Esophagus squamous epithelium (tissue), 5 donors: ENCODE data around the gene PTPRT. TPM values are rescaled to one million over a fixed set of nuclear protein-coding genes. Genes with fewer than 3 reads are reported as not detected.

Experiments
- DNase-seq: peaks from one replicate; lab custom pipeline; 2025; lab: John Stamatoyannopoulos, UW
- H3K27ac ChIP-seq, 4 donors: fragments of 200-600 bp; sonication (generic); one replicate each; pipeline ENCODE4 v1.5.1; 2016 to 2019; ENCODE audit warnings: mild to moderate bottlenecking in 1 of 4
- H3K27me3 ChIP-seq, 4 donors: fragments of 200-600 bp; sonication (generic); 1 replicate in 3 of 4; 2 replicates in 1 of 4; pipeline versions ENCODE4 v1.5.1 to v1.6.0; 2017 to 2021; ENCODE audit warnings: antibody characterized with exemption in 1 of 4
- H3K36me3 ChIP-seq, 3 donors: fragments of 200-600 bp; sonication (generic); one replicate each; pipeline ENCODE4 v1.5.1; 2016 to 2019
- H3K4me1 ChIP-seq, 3 donors: fragments of 200-600 bp; sonication (generic); one replicate each; pipeline ENCODE4 v1.5.1; 2017 to 2019
- H3K4me3 ChIP-seq, 4 donors: fragments of 200-600 bp; sonication (generic); 1 replicate in 3 of 4; 2 replicates in 1 of 4; pipeline ENCODE4 v1.5.1; 2016 to 2019; ENCODE audit warnings: mild to moderate bottlenecking in 2 of 4, moderate library complexity in 1 of 4
- H3K9me3 ChIP-seq, 3 donors: fragments of 200-600 bp; sonication (generic); one replicate each; pipeline ENCODE4 v1.5.1; 2016 to 2019
- CTCF ChIP-seq, 6 experiments: fragments of 450-650 bp in 4 of 6; fragments of 200-600 bp in 2 of 6; sonication (generic) in 2 of 6; IDR thresholded peaks; one replicate each; pipeline ENCODE4 v1.5.1; 2016 to 2019; ENCODE audit warnings: antibody characterized with exemption in 6 of 6, mild to moderate bottlenecking in 4 of 6, moderate library complexity in 4 of 6
- POLR2A ChIP-seq, 4 donors: fragments of 450-650 bp; IDR thresholded peaks; one replicate each; pipeline ENCODE4 v1.6.1; 2017; ENCODE audit warnings: antibody characterized with exemption in 4 of 4, mild to moderate bottlenecking in 4 of 4, moderate library complexity in 3 of 4
- WGBS, 2 donors: methylation state at CpG; one replicate each; pipeline ENCODE4 v1.1.5; 2018; 5-methylcytosine and 5-hydroxymethylcytosine counted together
- intact Hi-C: fragments of 100-400 bp; cut with DNase I; formaldehyde crosslinking; loops from one replicate; pipeline ENCODE4 v1.15.0; 2022
- total RNA-seq, 4 donors: library from RNA; depleted of rRNA; stranded (reverse); fragments of >200 nt; gene quantifications; one replicate each; pipeline ENCODE4 v1.1.0, GENCODE V29; 2016
- donor health status: DM: yes; HTN: yes; CAD: no.

The PTPRT gene
- total RNA-seq, 4 donors from 2014 or later = under 0.01 to 0.06 TPM; not detected in 2

GRCh38 chr20:42634156-42634555 lies 555.5 kb downstream of the PTPRT start:
- TF ChIP-seq CTCF (IDR thresholded peaks at IDR 0.05) (no peak), POLR2A (IDR thresholded peaks at IDR 0.05) (no peak)
- DNase-seq = no peak
- no peak overlapping the region for H3K27ac ChIP-seq
- H3K4me1 ChIP-seq = no peaks in the 10 kb centered on the region
- no peaks in the 10 kb centered on the region for H3K36me3 ChIP-seq
- no peaks in the 10 kb centered on the region for H3K9me3 ChIP-seq
- WGBS, 2 donors = 84 to 90% methylated on average over 2 of the region's 2 CpGs
- intact Hi-C loops = no loop called here
- no peaks in the 10 kb centered on the region for H3K27me3 ChIP-seq
- no peak overlapping the region for H3K4me3 ChIP-seq

- 55 to 56% methylated on average over 1 of the region's 1 CpG for WGBS, 2 donors
- no peak for DNase-seq
- H3K36me3 ChIP-seq = no peaks in the 10 kb centered on the region
- TF ChIP-seq POLR2A (IDR thresholded peaks at IDR 0.05) (no peak), CTCF (IDR thresholded peaks at IDR 0.05) (no peak)
- H3K4me1 ChIP-seq = no peaks in the 10 kb centered on the region
- no peak overlapping the region for H3K27ac ChIP-seq
- intact Hi-C loops = no loop called here
- no peaks in the 10 kb centered on the region for H3K9me3 ChIP-seq
- no peaks in the 10 kb centered on the region for H3K27me3 ChIP-seq
- H3K4me3 ChIP-seq = no peak overlapping the region
Observed at GRCh38 chr20:42628683-42629082, 561.0 kb downstream of the PTPRT start.

- no peaks in the 10 kb centered on the region for H3K4me1 ChIP-seq
- intact Hi-C loops = no loop called here
- no peaks in the 10 kb centered on the region for H3K9me3 ChIP-seq
- no peak for DNase-seq
- H3K4me3 ChIP-seq = no peak overlapping the region
- 69 to 80% methylated on average over 3 of the region's 3 CpGs for WGBS, 2 donors
- no peaks in the 10 kb centered on the region for H3K36me3 ChIP-seq
- no peak for TF ChIP-seq POLR2A (IDR thresholded peaks at IDR 0.05)
- TF ChIP-seq CTCF (IDR thresholded peaks at IDR 0.05) = no peak
- peaks cover 0 to 7% (median 0%) of the 10 kb centered on the region in 4 donors for H3K27me3 ChIP-seq
- H3K27ac ChIP-seq = no peak overlapping the region
Observed at GRCh38 chr20:42613076-42613475, 576.6 kb downstream of the PTPRT start.

- H3K9me3 ChIP-seq = no peaks in the 10 kb centered on the region
- H3K27me3 ChIP-seq = peaks cover 0 to 7% (median 0%) of the 10 kb centered on the region in 4 donors
- H3K27ac ChIP-seq = no peak overlapping the region
- intact Hi-C loops = no loop called here
- H3K36me3 ChIP-seq = no peaks in the 10 kb centered on the region
- no peak for DNase-seq
- H3K4me1 ChIP-seq = no peaks in the 10 kb centered on the region
- TF ChIP-seq POLR2A (IDR thresholded peaks at IDR 0.05) (no peak), CTCF (IDR thresholded peaks at IDR 0.05) (no peak)
- no peak overlapping the region for H3K4me3 ChIP-seq
- WGBS, 2 donors = 45 to 56% methylated on average over 7 of the region's 7 CpGs
Observed at GRCh38 chr20:42611889-42612837, 577.5 kb downstream of the PTPRT start.

GRCh38 chr20:42611423-42611822 lies 578.3 kb downstream of the PTPRT start:
- Histone ChIP-seq H3K9me3 (no peaks in the 10 kb centered on the region), H3K27me3 (peaks cover 0 to 7% (median 0%) of the 10 kb centered on the region in 4 donors), H3K4me1 (no peaks in the 10 kb centered on the region), H3K4me3 (no peak overlapping the region), H3K36me3 (no peaks in the 10 kb centered on the region), H3K27ac (no peak overlapping the region)
- intact Hi-C loops = no loop called here
- no peak for DNase-seq
- 65 to 80% methylated on average over 4 of the region's 4 CpGs for WGBS, 2 donors
- TF ChIP-seq POLR2A (IDR thresholded peaks at IDR 0.05) (no peak), CTCF (IDR thresholded peaks at IDR 0.05) (no peak)
